Muscle layer of duodenum (tissue), 2 donors: ENCODE results near the gene DLL3.
"Not testable (repeated sequence)": the region's sequence is repeated elsewhere in the genome, so short reads cannot be mapped to it uniquely, and the experiment has no call there.

Experiments used
- H3K27ac ChIP-seq: one replicate; pipeline ENCODE4 v1.7.0; 2013; ENCODE audit warnings: mild to moderate bottlenecking, low read length
- H3K27me3 ChIP-seq: one replicate; pipeline ENCODE4 v1.7.0; 2013; ENCODE audit warnings: low read depth, mild to moderate bottlenecking, control low read depth, low read length
- H3K36me3 ChIP-seq, 2 donors: one replicate each; pipeline ENCODE4 v1.7.0; 2013; ENCODE audit warnings: low read length in 2 of 2, control low read depth in 1 of 2, mild to moderate bottlenecking in 1 of 2; ENCODE audit not compliant: insufficient read depth in 2 of 2, control insufficient read depth in 1 of 2
- H3K4me1 ChIP-seq, 2 donors: one replicate each; pipeline ENCODE4 v1.7.0; 2013; ENCODE audit warnings: low read length in 2 of 2, mild to moderate bottlenecking in 2 of 2, control low read depth in 1 of 2, moderate library complexity in 1 of 2; ENCODE audit not compliant: insufficient read depth in 2 of 2, control insufficient read depth in 1 of 2
- H3K4me3 ChIP-seq, 2 donors: one replicate each; pipeline ENCODE4 v1.7.0; 2013; ENCODE audit warnings: low read length in 2 of 2, low read depth in 1 of 2, mild to moderate bottlenecking in 1 of 2
- H3K9me3 ChIP-seq, 2 donors: one replicate each; pipeline ENCODE4 v1.7.0; 2013; ENCODE audit warnings: low read length in 2 of 2, control low read depth in 1 of 2, mild to moderate bottlenecking in 1 of 2; ENCODE audit not compliant: control insufficient read depth in 1 of 2
- donor health status: healthy.

DLL3 gene, protein sequence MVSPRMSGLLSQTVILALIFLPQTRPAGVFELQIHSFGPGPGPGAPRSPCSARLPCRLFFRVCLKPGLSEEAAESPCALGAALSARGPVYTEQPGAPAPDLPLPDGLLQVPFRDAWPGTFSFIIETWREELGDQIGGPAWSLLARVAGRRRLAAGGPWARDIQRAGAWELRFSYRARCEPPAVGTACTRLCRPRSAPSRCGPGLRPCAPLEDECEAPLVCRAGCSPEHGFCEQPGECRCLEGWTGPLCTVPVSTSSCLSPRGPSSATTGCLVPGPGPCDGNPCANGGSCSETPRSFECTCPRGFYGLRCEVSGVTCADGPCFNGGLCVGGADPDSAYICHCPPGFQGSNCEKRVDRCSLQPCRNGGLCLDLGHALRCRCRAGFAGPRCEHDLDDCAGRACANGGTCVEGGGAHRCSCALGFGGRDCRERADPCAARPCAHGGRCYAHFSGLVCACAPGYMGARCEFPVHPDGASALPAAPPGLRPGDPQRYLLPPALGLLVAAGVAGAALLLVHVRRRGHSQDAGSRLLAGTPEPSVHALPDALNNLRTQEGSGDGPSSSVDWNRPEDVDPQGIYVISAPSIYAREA

GRCh38 chr19:39498798-39499642 lies at the start of gene DLL3:
Gene DLL3 (plus strand): TSS chr19:39498947. CDS start chr19:39498975, 28 bp downstream.
- Histone ChIP-seq H3K4me1 (peaks cover 3 to 19% of the 10 kb centered on the region in 2 donors), H3K9me3 (no peaks in the 10 kb centered on the region), H3K27me3 (peaks cover 31% of the 10 kb centered on the region), H3K27ac (no peak within 1 kb of the TSS), H3K36me3 (no peaks in the 10 kb centered on the region), H3K4me3 (peak within 1 kb of the TSS; percentile 16 to 40)

DNA sequence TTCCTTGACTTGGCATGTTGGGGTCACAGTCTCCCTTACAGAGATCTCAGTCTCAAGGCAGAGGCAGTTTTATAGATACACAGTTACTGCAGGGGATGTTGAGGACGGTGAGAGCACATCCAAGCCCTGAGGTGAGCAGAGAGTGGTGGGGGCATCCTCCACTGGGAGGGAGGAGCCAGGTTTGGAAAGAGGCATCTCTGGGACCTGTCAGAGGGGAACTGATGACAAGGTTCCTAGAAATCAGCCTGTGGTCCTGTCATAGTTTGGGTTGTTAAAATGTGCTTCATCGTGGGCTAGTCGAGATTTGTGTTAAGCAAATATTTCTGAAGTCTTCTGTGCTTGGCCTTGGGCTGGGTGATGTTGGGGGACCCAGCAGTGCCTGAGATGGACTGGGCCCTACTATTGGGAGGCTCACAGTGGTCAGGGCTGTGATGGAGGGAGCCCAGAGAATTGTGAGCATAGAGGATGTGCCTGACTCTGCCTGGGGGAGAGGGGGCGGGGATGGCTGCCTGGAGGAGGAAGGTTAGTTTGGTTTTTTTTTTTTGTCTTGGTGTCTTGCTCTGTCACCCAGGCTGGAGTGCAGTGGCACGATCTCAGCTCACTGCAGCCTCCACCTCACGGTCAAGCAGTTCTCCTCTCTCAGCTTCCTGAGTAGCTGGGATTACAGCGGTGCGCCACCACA lies 49.5 kb upstream of the DLL3 start:
- H3K27ac ChIP-seq: no peak overlapping the region
- peaks cover 3 to 30% of the 10 kb centered on the region in 2 donors for H3K4me1 ChIP-seq
- H3K9me3 ChIP-seq: no peaks in the 10 kb centered on the region
- no peaks in the 10 kb centered on the region for H3K27me3 ChIP-seq
- peaks cover 16 to 27% of the 10 kb centered on the region in 2 donors for H3K36me3 ChIP-seq
- H3K4me3 ChIP-seq: no peak overlapping the region

DNA sequence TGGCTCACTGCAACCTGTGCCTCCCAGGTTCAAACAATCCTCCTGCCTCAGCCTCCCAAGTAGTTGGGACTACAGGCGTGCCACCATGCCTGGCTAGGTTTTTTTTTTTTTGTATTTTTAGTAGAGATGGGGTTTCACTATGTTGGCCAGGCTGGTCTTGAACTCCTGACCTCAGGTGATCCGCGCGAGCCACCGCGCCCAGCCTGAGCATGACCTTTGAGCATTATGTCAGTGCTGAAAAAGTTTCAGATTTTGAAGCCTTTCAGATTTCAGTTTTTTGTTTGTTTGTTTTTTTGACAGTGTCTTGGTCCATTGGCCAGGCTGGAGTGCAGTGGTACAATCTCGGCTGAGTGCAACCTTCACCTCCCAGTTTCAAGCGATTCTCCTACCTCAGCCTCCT lies 47.5 kb upstream of the DLL3 start:
- not testable (repeated sequence) for H3K9me3 ChIP-seq, H3K27ac ChIP-seq, H3K27me3 ChIP-seq, H3K4me3 ChIP-seq
- peaks cover 23 to 37% of the 10 kb centered on the region in 2 donors for H3K36me3 ChIP-seq
- H3K4me1 ChIP-seq: peaks cover 3 to 24% of the 10 kb centered on the region in 2 donors

- no peak overlapping the region for H3K27ac ChIP-seq
- H3K4me3 ChIP-seq: no peak overlapping the region
- no peaks in the 10 kb centered on the region for H3K9me3 ChIP-seq
- H3K4me1 ChIP-seq: no peaks in the 10 kb centered on the region
- peaks cover 61 to 72% of the 10 kb centered on the region in 2 donors for H3K36me3 ChIP-seq
- no peaks in the 10 kb centered on the region for H3K27me3 ChIP-seq
Observed at GRCh38 chr19:39463403-39463802, 35.3 kb upstream of the DLL3 start.

GRCh38 chr19:39465956-39466747 lies 32.6 kb upstream of the DLL3 start:
- Histone ChIP-seq H3K4me1 (no peaks in the 10 kb centered on the region), H3K9me3 (no peaks in the 10 kb centered on the region), H3K27ac (no peak overlapping the region), H3K27me3 (no peaks in the 10 kb centered on the region), H3K4me3 (no peak overlapping the region), H3K36me3 (peaks cover 66 to 72% of the 10 kb centered on the region in 2 donors)

DNA sequence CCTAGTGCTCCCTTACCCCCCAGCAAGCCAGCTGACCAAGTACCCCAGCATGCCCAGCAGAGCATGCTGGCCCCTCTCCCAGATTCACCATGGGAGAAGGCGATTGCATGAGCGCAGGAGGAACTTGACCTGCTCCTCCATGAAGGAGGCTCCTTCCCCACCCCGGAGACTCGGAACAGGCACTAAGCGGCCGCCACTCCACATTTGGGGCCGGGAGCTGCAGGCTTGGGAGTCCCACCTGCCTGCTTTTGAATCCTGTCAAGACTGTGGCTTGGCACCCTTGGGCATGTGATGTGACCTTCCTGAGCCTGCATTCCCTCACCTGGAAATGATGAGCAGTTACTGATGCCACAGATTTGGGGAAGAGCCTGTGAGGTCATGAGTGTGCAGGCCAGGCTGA lies 30.8 kb upstream of the DLL3 start:
- Histone ChIP-seq H3K9me3 (no peaks in the 10 kb centered on the region), H3K27me3 (no peaks in the 10 kb centered on the region), H3K27ac (no peak overlapping the region), H3K36me3 (peaks cover 81 to 83% of the 10 kb centered on the region in 2 donors), H3K4me3 (no peak overlapping the region), H3K4me1 (no peaks in the 10 kb centered on the region)

DNA sequence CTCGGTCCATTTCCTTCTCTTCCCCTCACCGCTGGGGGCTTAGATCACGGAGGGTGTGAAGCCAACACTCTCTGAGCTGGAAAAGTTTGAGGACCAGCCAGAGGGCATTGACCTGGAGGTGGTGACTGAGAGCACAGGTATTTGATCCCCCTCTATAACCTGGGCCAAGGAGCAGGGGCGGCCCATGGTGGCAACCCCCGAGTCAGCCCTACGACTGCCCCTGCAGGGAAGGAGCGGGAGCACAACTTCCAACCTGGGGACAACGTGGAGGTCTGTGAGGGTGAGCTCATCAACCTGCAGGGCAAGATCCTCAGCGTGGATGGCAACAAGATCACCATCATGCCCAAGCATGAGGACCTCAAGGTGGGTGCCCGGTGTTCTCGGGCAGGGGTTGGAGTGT lies 29.7 kb upstream of the DLL3 start:
- Histone ChIP-seq H3K36me3 (peaks cover 91 to 94% of the 10 kb centered on the region in 2 donors), H3K27ac (no peak overlapping the region)

DNA sequence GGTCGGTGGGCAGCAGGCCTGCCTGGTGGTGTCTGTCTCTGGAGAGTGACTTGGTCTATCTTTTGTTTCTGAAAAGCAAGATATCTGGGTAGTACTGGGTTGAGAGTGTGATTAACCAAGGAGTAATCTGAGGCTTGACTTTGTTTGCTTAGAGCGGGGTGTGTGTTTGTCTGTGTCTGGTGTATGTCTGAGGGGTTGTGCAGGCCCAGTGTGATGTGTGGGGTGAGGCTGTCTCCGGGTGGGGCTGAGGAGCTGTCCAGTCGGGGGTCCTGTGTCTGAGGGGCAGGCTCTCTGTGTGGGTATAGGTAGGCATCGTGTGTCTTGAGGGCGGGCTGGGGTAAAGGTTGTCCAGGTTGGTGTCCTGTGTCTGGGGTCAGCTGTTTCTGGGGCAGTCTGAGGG lies 29.2 kb upstream of the DLL3 start:
- Histone ChIP-seq H3K4me1 (no peaks in the 10 kb centered on the region), H3K27me3 (no peaks in the 10 kb centered on the region), H3K27ac (no peak overlapping the region), H3K4me3 (no peak overlapping the region), H3K9me3 (no peaks in the 10 kb centered on the region), H3K36me3 (peaks cover 91 to 96% of the 10 kb centered on the region in 2 donors)

More for the DNA sequence above, 29.7 kb upstream of the DLL3 start:
- Histone ChIP-seq H3K4me1 (no peaks in the 10 kb centered on the region), H3K4me3 (no peak overlapping the region), H3K27me3 (no peaks in the 10 kb centered on the region), H3K9me3 (no peaks in the 10 kb centered on the region)

DNA sequence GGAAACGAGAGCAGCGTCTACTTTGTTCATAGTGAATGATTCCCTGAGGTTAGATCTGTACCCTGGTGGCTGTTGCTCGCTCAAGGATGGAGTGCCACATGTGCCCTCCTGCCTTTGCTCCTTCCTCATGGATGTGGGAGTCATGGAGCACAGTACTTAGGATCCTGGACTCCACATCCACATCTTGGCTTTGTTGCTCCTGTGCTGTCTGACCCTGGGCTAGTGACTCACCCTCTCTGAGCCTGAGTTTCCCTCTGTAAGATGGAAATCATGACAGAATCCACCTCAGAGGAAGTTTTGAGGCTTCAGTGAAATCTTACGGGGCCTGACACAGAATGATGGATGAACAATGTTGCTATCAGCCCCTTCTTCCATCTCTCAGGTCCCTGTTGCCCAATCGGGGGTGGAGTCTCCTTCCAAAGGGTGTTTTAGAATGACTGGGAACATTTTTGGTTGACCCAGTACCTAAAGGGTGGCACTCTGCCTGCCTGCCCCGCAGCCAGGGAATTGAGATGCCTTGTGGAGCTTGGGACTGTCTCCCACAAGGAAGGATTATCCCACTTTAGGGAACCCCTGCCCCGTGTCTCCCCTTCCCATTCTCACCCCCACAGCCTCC lies 27.9 kb upstream of the DLL3 start:
- H3K4me1 ChIP-seq: no peaks in the 10 kb centered on the region

More for the DNA sequence above, 27.9 kb upstream of the DLL3 start:
- no peaks in the 10 kb centered on the region for H3K27me3 ChIP-seq
- no peak overlapping the region for H3K4me3 ChIP-seq
- peaks cover 84 to 94% of the 10 kb centered on the region in 2 donors for H3K36me3 ChIP-seq
- no peaks in the 10 kb centered on the region for H3K9me3 ChIP-seq
- H3K27ac ChIP-seq: no peak overlapping the region
